ENCODE results near the gene DIAPH2.

Gene DIAPH2

DNA sequence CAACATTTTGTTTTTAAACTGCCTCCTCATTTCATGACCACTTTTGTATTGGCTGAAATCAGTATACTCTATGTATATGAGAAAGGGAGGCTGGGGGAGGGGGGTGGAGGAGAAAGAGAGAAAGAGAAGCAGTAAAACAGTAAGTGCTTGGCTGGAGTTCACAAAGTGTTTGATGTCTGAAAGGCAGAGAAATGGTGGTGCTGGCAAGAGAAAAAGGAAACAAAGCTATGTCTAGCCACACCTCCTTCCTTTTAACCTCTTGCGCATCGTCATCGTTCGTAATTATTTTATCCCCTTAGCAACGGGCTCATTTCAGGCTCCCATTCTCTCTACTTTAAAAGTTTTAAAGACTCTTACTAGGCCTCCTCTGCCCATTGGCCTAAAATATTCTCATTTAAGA lies 224.6 kb downstream of the DIAPH2 start:
- H3K4me3 ChIP-seq (replicated peaks; ENCODE audit: low read depth, low read length): no peak overlapping the region
- peak; percentile 22 for DNase-seq (ENCODE audit: low read depth)
- TF ChIP-seq, protein P1, sequence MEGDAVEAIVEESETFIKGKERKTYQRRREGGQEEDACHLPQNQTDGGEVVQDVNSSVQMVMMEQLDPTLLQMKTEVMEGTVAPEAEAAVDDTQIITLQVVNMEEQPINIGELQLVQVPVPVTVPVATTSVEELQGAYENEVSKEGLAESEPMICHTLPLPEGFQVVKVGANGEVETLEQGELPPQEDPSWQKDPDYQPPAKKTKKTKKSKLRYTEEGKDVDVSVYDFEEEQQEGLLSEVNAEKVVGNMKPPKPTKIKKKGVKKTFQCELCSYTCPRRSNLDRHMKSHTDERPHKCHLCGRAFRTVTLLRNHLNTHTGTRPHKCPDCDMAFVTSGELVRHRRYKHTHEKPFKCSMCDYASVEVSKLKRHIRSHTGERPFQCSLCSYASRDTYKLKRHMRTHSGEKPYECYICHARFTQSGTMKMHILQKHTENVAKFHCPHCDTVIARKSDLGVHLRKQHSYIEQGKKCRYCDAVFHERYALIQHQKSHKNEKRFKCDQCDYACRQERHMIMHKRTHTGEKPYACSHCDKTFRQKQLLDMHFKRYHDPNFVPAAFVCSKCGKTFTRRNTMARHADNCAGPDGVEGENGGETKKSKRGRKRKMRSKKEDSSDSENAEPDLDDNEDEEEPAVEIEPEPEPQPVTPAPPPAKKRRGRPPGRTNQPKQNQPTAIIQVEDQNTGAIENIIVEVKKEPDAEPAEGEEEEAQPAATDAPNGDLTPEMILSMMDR (IDR thresholded peaks at IDR 0.05; ENCODE audit: low read length, missing control alignments): no peak

DNA sequence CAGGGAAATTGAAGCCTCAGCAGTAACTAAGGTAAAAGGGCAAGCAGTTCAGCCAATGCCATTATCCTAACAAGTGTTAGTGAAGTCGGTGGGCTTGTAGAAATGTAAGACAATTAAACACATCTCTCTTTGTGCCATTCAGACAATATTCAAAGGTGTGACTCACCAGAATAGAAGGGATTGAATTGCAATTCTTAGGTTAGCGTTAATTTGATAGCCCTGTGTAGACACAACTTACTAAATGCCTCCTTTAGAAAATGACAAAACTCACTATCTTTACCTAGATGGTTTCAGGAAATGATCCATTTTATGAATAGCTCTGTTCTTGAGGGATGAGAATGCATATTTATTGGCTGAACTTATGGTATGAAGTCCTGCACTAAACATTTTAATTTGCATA lies 234.2 kb downstream of the DIAPH2 start:
- H3K4me3 ChIP-seq (replicated peaks; ENCODE audit: low read depth, low read length): no peak overlapping the region
- TF ChIP-seq, protein P1 (IDR thresholded peaks at IDR 0.05; ENCODE audit: low read length, missing control alignments): no peak
- no peak for DNase-seq (ENCODE audit: low read depth)

DNA sequence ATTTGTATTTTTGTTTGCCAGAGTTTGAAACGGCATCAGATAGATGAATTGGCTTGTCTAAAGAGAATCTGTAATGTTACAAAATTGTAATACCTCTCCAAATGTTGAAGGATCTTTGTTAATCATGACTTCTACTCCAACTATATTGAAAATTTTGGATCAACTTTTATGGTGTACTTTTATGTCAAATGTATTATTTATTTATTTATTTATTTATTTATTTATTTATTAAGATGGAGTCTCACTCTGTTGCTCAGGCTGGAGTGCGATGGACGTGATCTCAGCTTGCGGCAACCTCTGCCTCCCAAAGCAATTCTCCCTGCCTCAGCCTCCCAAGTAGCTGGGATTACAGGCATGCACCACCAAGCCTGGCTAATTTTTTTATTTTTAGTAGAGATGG lies 235.0 kb downstream of the DIAPH2 start:
- TF ChIP-seq, protein P1 (IDR thresholded peaks at IDR 0.05; ENCODE audit: low read length, missing control alignments): no peak
- H3K4me3 ChIP-seq (replicated peaks; ENCODE audit: low read depth, low read length): no peak overlapping the region
- no peak for DNase-seq (ENCODE audit: low read depth)

DNA sequence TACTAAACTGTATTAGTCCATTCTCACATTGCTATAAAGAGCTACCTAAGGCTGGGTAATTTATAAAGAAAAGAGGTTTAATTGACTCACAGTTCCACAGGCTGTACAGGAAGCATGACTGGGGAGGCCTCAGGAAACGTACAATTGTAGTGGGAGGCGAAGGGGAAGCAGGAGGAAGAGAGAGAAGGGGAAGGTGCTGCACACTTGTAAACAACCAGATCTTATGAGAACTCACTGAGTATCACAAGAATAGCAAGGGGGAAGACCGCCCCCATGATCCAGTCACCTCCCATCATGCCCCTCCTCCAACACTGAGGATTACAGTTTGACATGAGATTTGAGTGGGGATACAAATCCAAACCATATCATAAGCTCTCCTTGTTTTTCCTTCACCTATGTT lies 239.9 kb downstream of the DIAPH2 start:
- peak; percentile 13 for DNase-seq (ENCODE audit: low read depth)
- TF ChIP-seq, protein P1 (IDR thresholded peaks at IDR 0.05; ENCODE audit: low read length, missing control alignments): no peak
- H3K4me3 ChIP-seq (replicated peaks; ENCODE audit: low read depth, low read length): no peak overlapping the region

DNA sequence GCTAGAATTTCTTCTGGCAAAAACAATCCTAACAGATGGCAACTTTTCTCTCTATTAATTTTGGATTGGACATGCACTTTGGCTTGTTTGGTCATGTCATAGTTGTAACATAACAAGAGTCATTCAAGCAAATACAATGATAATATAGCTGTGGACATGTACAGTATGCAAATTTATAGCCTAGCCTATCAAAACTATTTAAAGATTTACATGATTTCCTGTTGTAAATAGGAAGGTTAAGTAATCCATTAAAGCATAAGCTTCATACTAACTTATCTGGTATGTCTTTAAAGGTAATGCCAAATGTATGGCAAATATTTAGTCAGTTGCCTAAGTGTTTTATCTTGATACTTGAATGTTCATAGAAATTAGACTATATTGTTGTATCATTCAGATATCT lies 244.4 kb downstream of the DIAPH2 start:
- no peak for DNase-seq (ENCODE audit: low read depth)
- H3K4me3 ChIP-seq (replicated peaks; ENCODE audit: low read depth, low read length): no peak overlapping the region
- TF ChIP-seq, protein P1 (IDR thresholded peaks at IDR 0.05; ENCODE audit: low read length, missing control alignments): no peak

DNA sequence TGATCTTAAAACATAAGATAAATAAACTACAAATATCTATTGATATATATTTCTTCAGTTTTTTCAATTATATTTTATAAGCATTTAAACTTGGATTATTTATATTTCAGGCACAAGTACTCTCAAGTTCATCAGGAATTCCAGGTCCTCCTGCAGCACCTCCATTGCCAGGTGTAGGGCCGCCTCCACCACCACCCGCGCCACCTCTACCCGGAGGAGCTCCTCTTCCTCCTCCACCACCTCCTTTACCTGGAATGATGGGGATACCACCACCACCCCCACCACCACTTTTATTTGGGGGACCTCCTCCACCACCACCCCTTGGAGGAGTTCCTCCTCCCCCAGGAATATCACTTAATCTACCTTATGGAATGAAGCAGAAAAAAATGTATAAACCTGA lies 273.1 kb downstream of the DIAPH2 start:
- DNase-seq (ENCODE audit: low read depth): no peak
- TF ChIP-seq, protein P1 (IDR thresholded peaks at IDR 0.05; ENCODE audit: low read length, missing control alignments): no peak
- H3K4me3 ChIP-seq (replicated peaks; ENCODE audit: low read depth, low read length): no peak overlapping the region

DNA sequence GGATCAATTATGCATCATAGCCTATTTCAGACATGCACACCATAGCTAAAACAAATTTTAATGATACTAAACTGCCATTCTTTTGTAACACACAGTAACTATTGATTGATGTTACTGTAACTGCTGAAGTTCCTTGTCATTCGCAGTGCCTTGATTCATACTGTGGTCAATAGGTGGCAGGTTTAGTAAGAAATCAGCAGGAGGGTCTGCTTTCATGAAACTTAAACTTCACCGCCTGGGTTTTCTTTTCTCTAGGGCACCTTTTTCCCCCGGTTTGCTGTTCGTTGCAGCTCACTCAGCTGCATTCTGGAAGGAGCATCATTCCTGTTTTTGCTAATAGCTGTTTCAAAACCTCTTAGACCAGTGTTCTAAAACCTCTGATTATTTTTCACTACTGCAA lies 287.2 kb downstream of the DIAPH2 start:
- TF ChIP-seq, protein P1 (IDR thresholded peaks at IDR 0.05; ENCODE audit: low read length, missing control alignments): no peak
- H3K4me3 ChIP-seq (replicated peaks; ENCODE audit: low read depth, low read length): no peak overlapping the region
- no peak for DNase-seq (ENCODE audit: low read depth)

Data from fibroblast of pulmonary artery (primary cell).